WTC11 (cell line): ENCODE results near the gene OGDHL.

Source experiments
- ESRRA ChIP-seq: sonication (generic); formaldehyde crosslinking; IDR thresholded peaks from 2 replicates; pipeline ENCODE4 v1.8.1; 2022; ENCODE audit warnings: mild to moderate bottlenecking, missing genetic modification reagents, borderline replicate concordance
- ETV6 ChIP-seq: sonication (generic); formaldehyde crosslinking; IDR thresholded peaks from 2 replicates; pipeline ENCODE4 v1.8.1; 2022; ENCODE audit warnings: mild to moderate bottlenecking, missing genetic modification reagents
- FOXJ3 ChIP-seq: sonication (generic); formaldehyde crosslinking; IDR thresholded peaks from 2 replicates; pipeline ENCODE4 v1.9.0; 2021; ENCODE audit warnings: missing genetic modification reagents, mild to moderate bottlenecking, borderline replicate concordance
- NFYB ChIP-seq: sonication (generic); formaldehyde crosslinking; conservative IDR thresholded peaks from 2 replicates; pipeline ENCODE4 v1.8.0; 2022; ENCODE audit warnings: low read depth, missing genetic modification reagents
- TCF7 ChIP-seq: sonication (generic); formaldehyde crosslinking; IDR thresholded peaks from 2 replicates; pipeline ENCODE4 v1.8.0; 2022; ENCODE audit warnings: mild to moderate bottlenecking, low read depth, missing genetic modification reagents, moderate library complexity
- USF1 ChIP-seq: sonication (generic); formaldehyde crosslinking; IDR thresholded peaks from 2 replicates; pipeline ENCODE4 v1.8.0; 2022; ENCODE audit warnings: mild to moderate bottlenecking, missing genetic modification reagents
- USF2 ChIP-seq: sonication (generic); formaldehyde crosslinking; IDR thresholded peaks from 2 replicates; pipeline ENCODE4 v1.8.1; 2023; ENCODE audit warnings: mild to moderate bottlenecking, missing genetic modification reagents, moderate library complexity
- ZNF232 ChIP-seq: sonication (generic); formaldehyde crosslinking; IDR thresholded peaks from 2 replicates; pipeline ENCODE4 v1.8.0; 2022; ENCODE audit warnings: mild to moderate bottlenecking, missing genetic modification reagents
- TF ChIP-seq, protein P1 (sequence below): fragments of 200-600 bp; IDR thresholded peaks from 2 replicates; pipeline ENCODE4 v1.8.0; 2022; ENCODE audit warnings: antibody characterized with exemption
- TF ChIP-seq, protein P2 (sequence below): sonication (generic); formaldehyde crosslinking; IDR thresholded peaks from 2 replicates; pipeline ENCODE4 v1.8.1; 2022; ENCODE audit warnings: mild to moderate bottlenecking, moderate library complexity, missing genetic modification reagents
- TF ChIP-seq, protein P3 (sequence below): sonication (generic); formaldehyde crosslinking; IDR thresholded peaks from 2 replicates; pipeline ENCODE4 v1.8.1; 2022; ENCODE audit warnings: mild to moderate bottlenecking, missing genetic modification reagents, moderate library complexity, borderline replicate concordance

DNA sequence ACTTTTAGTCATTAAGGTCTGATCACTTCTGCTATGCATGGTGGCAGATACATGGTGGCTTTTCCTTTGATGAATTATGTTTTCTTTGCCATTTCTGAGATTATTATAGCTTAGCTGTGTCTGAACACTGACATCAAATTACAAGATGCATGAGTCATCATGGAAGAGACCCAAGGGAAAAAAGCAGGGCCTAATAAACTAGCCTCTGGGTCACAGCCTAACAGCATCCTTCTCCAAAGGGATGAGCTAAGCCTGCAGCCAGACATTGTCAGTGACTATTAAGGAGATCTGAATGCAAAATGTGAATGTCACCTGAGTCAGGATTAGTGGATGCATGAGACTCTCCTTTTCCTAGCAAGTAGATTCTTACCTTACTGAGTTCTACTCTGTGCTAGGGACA lies 19.1 kb upstream of the OGDHL start:
- TF ChIP-seq, protein P1, sequence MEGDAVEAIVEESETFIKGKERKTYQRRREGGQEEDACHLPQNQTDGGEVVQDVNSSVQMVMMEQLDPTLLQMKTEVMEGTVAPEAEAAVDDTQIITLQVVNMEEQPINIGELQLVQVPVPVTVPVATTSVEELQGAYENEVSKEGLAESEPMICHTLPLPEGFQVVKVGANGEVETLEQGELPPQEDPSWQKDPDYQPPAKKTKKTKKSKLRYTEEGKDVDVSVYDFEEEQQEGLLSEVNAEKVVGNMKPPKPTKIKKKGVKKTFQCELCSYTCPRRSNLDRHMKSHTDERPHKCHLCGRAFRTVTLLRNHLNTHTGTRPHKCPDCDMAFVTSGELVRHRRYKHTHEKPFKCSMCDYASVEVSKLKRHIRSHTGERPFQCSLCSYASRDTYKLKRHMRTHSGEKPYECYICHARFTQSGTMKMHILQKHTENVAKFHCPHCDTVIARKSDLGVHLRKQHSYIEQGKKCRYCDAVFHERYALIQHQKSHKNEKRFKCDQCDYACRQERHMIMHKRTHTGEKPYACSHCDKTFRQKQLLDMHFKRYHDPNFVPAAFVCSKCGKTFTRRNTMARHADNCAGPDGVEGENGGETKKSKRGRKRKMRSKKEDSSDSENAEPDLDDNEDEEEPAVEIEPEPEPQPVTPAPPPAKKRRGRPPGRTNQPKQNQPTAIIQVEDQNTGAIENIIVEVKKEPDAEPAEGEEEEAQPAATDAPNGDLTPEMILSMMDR, result no peak
- no peak for TF ChIP-seq TCF7 (CRISPR knock-in tag)
- no peak for TF ChIP-seq USF2
- TF ChIP-seq FOXJ3, result no peak
- no peak for TF ChIP-seq USF1 (CRISPR knock-in tag)
- TF ChIP-seq NFYB (CRISPR knock-in tag), result no peak
- TF ChIP-seq, protein P2, sequence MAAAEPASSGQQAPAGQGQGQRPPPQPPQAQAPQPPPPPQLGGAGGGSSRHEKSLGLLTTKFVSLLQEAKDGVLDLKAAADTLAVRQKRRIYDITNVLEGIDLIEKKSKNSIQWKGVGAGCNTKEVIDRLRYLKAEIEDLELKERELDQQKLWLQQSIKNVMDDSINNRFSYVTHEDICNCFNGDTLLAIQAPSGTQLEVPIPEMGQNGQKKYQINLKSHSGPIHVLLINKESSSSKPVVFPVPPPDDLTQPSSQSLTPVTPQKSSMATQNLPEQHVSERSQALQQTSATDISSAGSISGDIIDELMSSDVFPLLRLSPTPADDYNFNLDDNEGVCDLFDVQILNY (CRISPR knock-in tag), result no peak
- no peak for TF ChIP-seq ETV6 (CRISPR knock-in tag)
- TF ChIP-seq ZNF232, result no peak
- no peak for TF ChIP-seq ESRRA (CRISPR knock-in tag)
- TF ChIP-seq, protein P3, sequence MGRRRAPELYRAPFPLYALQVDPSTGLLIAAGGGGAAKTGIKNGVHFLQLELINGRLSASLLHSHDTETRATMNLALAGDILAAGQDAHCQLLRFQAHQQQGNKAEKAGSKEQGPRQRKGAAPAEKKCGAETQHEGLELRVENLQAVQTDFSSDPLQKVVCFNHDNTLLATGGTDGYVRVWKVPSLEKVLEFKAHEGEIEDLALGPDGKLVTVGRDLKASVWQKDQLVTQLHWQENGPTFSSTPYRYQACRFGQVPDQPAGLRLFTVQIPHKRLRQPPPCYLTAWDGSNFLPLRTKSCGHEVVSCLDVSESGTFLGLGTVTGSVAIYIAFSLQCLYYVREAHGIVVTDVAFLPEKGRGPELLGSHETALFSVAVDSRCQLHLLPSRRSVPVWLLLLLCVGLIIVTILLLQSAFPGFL (CRISPR knock-in tag), result no peak
